ENCODE results near the gene E2F4. TPM values are rescaled to one million over a fixed set of nuclear protein-coding genes. Genes with fewer than 3 reads are reported as not detected.

The E2F4 gene
- total RNA-seq, 1 experiment from 2014 or later: 114 TPM

- ChIA-PET POLR2A (interaction anchor here (2.3 kb wide), 1 partner anchor 46 kb away, joined by 8 read pairs; no protein-coding TSS in a partner anchor), CTCF (interaction anchor here (0.8 to 2.3 kb wide), 20 partner anchors 10 to 304 kb away, joined by 3 to 14 read pairs (median 5); partner anchors contain the start of genes ATP6V0D1, FHOD1 and TMEM208), RAD21 (ENCODE audit: low non-redundant PET in 1 of 2, low total read pairs in 2 of 2, uncharacterized antibody in 2 of 2, unreplicated experiment in 2 of 2) (no interaction called here)
- H3K4me2 ChIP-seq (ENCODE audit: low read length): peak within 1 kb of the TSS; percentile 97
- no peaks in the 10 kb centered on the region for H3K27me3 ChIP-seq (ENCODE audit: insufficient read depth, low read length)
- no peaks in the 10 kb centered on the region for H3K9me3 ChIP-seq (ENCODE audit: control insufficient read depth in 1 of 2, insufficient read depth in 1 of 2, low read depth in 1 of 2, low read length in 2 of 2)
- no peaks in the 10 kb centered on the region for H3K9me2 ChIP-seq (ENCODE audit: insufficient read depth)
- H3K27ac ChIP-seq (ENCODE audit: low read depth, low read length): peak within 1 kb of the TSS; percentile 99
- peaks cover 35% of the 10 kb centered on the region for H3K79me2 ChIP-seq (ENCODE audit: insufficient read depth, low read length)
- DNase-seq (ENCODE audit: low read depth, low spot score) (no peak), ATAC-seq (peak; percentile 77)
- TF ChIP-seq POLR2A (IDR thresholded peaks at IDR 0.05; ENCODE audit: borderline replicate concordance, extremely low read depth, insufficient read depth, insufficient read length) (peak; percentile 16), REST (IDR thresholded peaks at IDR 0.05; ENCODE audit: low read depth) (no peak), CTCF (IDR thresholded peaks at IDR 0.05 in 2 of 3, conservative IDR thresholded peaks at IDR 0.05 in 1 of 3; ENCODE audit: borderline replicate concordance in 1 of 3, insufficient read depth in 1 of 3, low read depth in 2 of 3, low read length in 2 of 3) (peak in 2 of 3 experiments; percentile 58 to 75; a peak in 4 of 6 replicates), POLR2AphosphoS5 (IDR thresholded peaks at IDR 0.05; ENCODE audit: low read depth, low read length) (peak; percentile 83), YY1 (IDR thresholded peaks at IDR 0.05; ENCODE audit: extremely low read depth, insufficient replicate concordance, low read depth, low read length) (peak; percentile 32), ZFX (IDR thresholded peaks at IDR 0.05) (peak; percentile 58; the same call in 1 of the 2 replicates)
- intact Hi-C loops (cut with micrococcal nuclease): no loop called here
- H4K20me1 ChIP-seq (ENCODE audit: insufficient read depth): no peaks in the 10 kb centered on the region; the same call in 1 of the 2 replicates
- H3K36me3 ChIP-seq (ENCODE audit: control insufficient read depth in 1 of 2, insufficient read depth in 2 of 2, low read length in 2 of 2): peaks cover 32 to 45% of the 10 kb centered on the region in 2 experiments; a peak in 3 of 4 replicates
- H2AFZ ChIP-seq (ENCODE audit: low read depth, low read length, poor library complexity, severe bottlenecking): no peak within 1 kb of the TSS
- H3K9ac ChIP-seq (ENCODE audit: low read length): peak within 1 kb of the TSS; percentile 75
- H3K4me1 ChIP-seq (ENCODE audit: control insufficient read depth in 1 of 2, insufficient read depth in 2 of 2, low read length in 2 of 2): peaks cover 15 to 33% of the 10 kb centered on the region in 2 experiments
- H3K4me3 ChIP-seq (replicated peaks in 1 of 2; ENCODE audit: low read depth in 1 of 2, low read length in 2 of 2): peak within 1 kb of the TSS; percentile 78
- BruUV-seq (replicated peaks): no TSS peak
Measured at GRCh38 chr16:67199011-67199807, 7.3 kb downstream of the E2F4 start, which contains the start of gene ELMO3. ELMO3 (plus strand) TSS chr16:67199131; CDS start chr16:67199327, 196 bp downstream.

All from HCT116 (cell line).